DND-41 (cell line): ENCODE data around the gene RNGTT.

ENCODE experiments used
- CTCF ChIP-seq: IDR thresholded peaks from 2 replicates; pipeline ENCODE4 v1.5.1; 2012; ENCODE audit warnings: borderline replicate concordance, low read length, moderate library complexity, mild to moderate bottlenecking; ENCODE audit not compliant: poor library complexity, severe bottlenecking; ENCODE audit errors: extremely low read depth
- EZH2 ChIP-seq: IDR thresholded peaks from 3 replicates; pipeline ENCODE4 v1.6.1; 2012; ENCODE audit warnings: borderline replicate concordance, low read depth, mild to moderate bottlenecking, moderate library complexity, low read length, inconsistent platforms; ENCODE audit not compliant: severe bottlenecking

DNA sequence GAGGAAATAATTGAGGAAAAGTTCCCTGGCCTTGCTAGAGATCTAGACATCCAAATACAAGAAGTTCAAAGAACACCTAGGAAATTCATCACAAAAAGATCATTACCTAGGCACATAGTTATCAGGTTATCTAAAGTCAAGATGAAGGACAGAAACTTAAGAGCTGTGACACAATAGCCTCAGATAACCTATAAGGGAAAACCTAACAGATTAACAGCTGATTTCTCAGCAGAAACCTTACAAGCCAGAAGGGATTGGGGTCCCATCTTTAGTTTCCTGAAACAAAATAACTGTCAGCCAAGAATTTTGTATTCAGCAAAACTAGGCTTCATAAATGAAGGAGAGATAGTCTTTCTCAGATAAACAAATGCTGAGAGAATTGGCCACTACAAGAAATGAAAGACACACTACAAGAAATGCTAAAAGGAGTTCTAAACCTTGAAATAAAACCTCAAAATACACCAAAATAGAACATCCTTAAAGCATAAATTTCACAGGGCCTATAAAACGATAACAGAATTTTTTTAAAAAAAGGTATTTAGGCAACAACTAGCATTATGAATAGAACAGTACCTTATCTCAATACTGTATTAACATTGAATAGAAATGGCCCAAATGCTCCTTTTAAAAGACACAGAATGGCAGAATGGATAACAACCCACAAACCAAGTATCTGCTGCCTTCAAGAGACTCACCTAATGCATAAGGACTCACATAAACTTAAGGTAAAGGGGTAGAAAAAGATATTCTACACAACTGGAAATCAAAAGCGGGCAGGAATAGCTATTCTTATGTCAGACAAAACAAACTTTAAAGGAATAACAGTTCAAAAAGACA, 9.7 kb downstream of the RNGTT start:
- no peak for TF ChIP-seq EZH2
- no peak for TF ChIP-seq CTCF
